ENCODE data around the gene EXOC3L4. TPM values are rescaled to one million over a fixed set of nuclear protein-coding genes. Genes with fewer than 3 reads are reported as not detected.

Gene EXOC3L4
- total and polyA plus RNA-seq, 4 donors: 24.0 to 77.8 (median 36.7) TPM

DNA sequence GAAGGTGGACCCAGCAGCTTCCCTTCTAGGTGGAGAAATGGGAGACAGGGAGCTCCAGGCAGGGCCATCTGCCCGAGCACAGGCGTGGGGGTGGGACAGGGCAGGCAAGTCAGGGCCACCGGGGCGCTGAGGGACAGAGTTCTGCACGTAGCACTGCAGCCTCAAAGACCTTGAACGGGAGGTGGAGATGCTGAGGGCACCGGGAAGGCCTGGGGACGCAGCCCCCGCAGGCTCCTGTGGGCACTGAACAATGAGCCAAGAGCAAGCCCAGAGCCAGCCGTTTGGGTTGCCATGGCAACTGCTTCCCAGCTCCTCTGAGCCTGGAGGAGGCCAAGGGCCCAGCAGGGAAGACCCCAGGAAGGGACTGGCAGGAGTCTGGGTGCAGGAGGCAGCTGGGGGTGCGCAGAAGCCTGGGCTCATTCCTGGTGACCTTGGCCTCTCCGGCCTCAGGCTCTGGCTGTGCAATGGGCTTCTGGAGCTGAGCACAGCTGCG, 7.1 kb upstream of the EXOC3L4 start:
- 80% methylated on average over 13 of the region's 13 CpGs for WGBS
- TF ChIP-seq SP1 (IDR thresholded peaks at IDR 0.05) (no peak), EGR1 (IDR thresholded peaks at IDR 0.05; ENCODE audit: low read depth in 2 of 2) (no peak), JUND (IDR thresholded peaks at IDR 0.05) (no peak), RXRA (IDR thresholded peaks at IDR 0.05) (no peak), FOXA2 (IDR thresholded peaks at IDR 0.05) (no peak), TAF1 (conservative IDR thresholded peaks at IDR 0.05) (no peak)
- H3K4me1 ChIP-seq (ENCODE audit: control insufficient read depth in 4 of 4, insufficient read depth in 4 of 4, low read length in 3 of 4): peaks cover 5 to 18% (median 10%) of the 10 kb centered on the region in 4 donors
- H3K27me3 ChIP-seq (ENCODE audit: control insufficient read depth in 4 of 4, insufficient read depth in 4 of 4, low read length in 3 of 4): no peaks in the 10 kb centered on the region
- DNase-seq (ENCODE audit: low spot score): no peak
- no peak overlapping the region for H3K27ac ChIP-seq (ENCODE audit: low read depth in 1 of 2, low read length in 2 of 2)
- H3K9ac ChIP-seq (ENCODE audit: low read depth in 1 of 2, low read length in 2 of 2): no peak overlapping the region
- no peaks in the 10 kb centered on the region for H3K36me3 ChIP-seq (ENCODE audit: control insufficient read depth in 4 of 4, insufficient read depth in 3 of 4, low read depth in 1 of 4, low read length in 3 of 4)
- H3K4me3 ChIP-seq (ENCODE audit: low read depth in 1 of 3, low read length in 3 of 3): no peak overlapping the region
- H3K9me3 ChIP-seq (ENCODE audit: control insufficient read depth in 4 of 4, low read length in 3 of 4): no peaks in the 10 kb centered on the region

DNA sequence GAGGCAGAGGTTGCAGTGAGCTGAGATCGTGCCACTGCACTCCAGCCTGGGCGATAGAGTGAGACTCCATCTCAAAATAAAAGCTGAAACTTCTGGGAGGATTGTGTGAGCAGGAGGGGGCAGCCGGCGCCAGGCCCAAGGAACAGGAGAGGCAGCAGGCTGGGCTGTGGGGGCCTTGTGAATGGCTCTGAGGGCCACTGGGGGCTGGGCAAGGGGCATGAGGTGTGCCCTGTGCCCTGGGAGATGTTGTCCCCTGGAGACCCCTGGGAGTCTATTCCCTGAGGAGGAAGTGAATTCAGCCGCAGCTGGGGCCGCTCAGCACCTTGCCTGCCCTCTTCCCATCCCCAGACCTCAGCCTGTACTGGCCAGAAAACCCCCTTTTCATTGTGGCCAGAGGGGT, 5.6 kb upstream of the EXOC3L4 start:
- 93% methylated on average over 6 of the region's 6 CpGs for WGBS
- Histone ChIP-seq H3K27me3 (ENCODE audit: control insufficient read depth in 4 of 4, insufficient read depth in 4 of 4, low read length in 3 of 4) (no peaks in the 10 kb centered on the region), H3K9me3 (ENCODE audit: control insufficient read depth in 4 of 4, low read length in 3 of 4) (no peaks in the 10 kb centered on the region), H3K27ac (ENCODE audit: low read depth in 1 of 2, low read length in 2 of 2) (no peak overlapping the region), H3K4me3 (ENCODE audit: low read depth in 1 of 3, low read length in 3 of 3) (no peak overlapping the region), H3K4me1 (ENCODE audit: control insufficient read depth in 4 of 4, insufficient read depth in 4 of 4, low read length in 3 of 4) (peaks cover 5 to 20% (median 10%) of the 10 kb centered on the region in 4 donors), H3K36me3 (ENCODE audit: control insufficient read depth in 4 of 4, insufficient read depth in 3 of 4, low read depth in 1 of 4, low read length in 3 of 4) (no peaks in the 10 kb centered on the region), H3K9ac (ENCODE audit: low read depth in 1 of 2, low read length in 2 of 2) (no peak overlapping the region)
- no peak for TF ChIP-seq HNF4A (conservative IDR thresholded peaks at IDR 0.05)
- DNase-seq (ENCODE audit: low spot score): no peak

DNA sequence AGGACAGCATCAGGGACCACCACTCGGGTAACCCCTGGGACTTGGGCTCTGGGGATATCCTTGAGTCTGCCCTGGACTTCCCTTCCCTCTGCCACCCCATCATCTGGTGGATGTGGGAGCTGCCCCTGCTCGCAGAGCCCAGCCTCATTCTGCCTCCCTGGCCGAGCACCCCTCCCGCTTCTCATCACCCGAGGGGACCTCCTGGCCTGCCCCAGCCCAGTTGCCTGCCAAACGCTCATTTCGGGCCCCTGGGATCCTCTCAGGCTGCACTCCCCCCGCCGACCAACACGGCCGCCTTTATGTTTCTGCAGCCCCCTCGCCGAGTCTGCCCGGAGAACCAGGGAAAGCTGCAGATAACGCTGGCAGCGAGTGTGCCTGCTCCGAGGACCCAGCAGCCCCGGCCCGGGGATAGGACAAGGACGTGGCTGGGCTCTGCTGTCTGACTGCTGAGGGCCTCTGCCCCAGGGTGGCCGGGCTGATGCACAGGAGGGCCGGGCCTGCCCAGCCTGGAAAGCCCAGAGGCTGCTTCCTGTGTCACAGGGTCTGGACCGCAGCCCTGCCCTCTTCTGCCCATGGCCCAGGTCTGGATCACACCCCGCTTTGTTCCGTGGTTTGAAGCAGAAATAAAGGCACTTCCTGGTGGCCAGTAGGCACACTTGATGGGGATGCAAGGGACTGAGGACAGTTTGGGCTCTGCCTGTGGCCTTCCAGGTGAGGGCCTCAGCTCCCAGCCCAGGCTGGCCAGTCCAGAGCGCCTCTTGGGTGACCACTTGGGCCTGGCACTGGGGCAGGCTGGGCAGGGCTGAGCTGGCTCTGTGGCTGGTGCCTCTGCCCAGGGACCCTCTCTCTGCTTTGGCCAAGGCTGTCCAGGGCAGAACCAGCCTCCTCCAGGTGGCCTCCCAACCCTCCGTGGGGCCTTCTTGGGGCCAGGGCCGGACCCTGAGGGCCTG, 4.9 kb upstream of the EXOC3L4 start:
- Histone ChIP-seq H3K27ac (ENCODE audit: low read depth in 1 of 2, low read length in 2 of 2) (no peak overlapping the region), H3K4me1 (ENCODE audit: control insufficient read depth in 4 of 4, insufficient read depth in 4 of 4, low read length in 3 of 4) (peaks cover 2 to 19% (median 11%) of the 10 kb centered on the region in 4 donors), H3K4me3 (ENCODE audit: low read depth in 1 of 3, low read length in 3 of 3) (no peak overlapping the region), H3K27me3 (ENCODE audit: control insufficient read depth in 4 of 4, insufficient read depth in 4 of 4, low read length in 3 of 4) (no peaks in the 10 kb centered on the region), H3K36me3 (ENCODE audit: control insufficient read depth in 4 of 4, insufficient read depth in 3 of 4, low read depth in 1 of 4, low read length in 3 of 4) (no peaks in the 10 kb centered on the region), H3K9ac (ENCODE audit: low read depth in 1 of 2, low read length in 2 of 2) (no peak overlapping the region), H3K9me3 (ENCODE audit: control insufficient read depth in 4 of 4, low read length in 3 of 4) (no peaks in the 10 kb centered on the region)
- no peak for DNase-seq (ENCODE audit: low spot score)
- no peak for TF ChIP-seq SP1 (IDR thresholded peaks at IDR 0.05)
- no peak for TF ChIP-seq RAD21 (IDR thresholded peaks at IDR 0.05)
- TF ChIP-seq GABPA (IDR thresholded peaks at IDR 0.05 in 1 of 2, conservative IDR thresholded peaks at IDR 0.05 in 1 of 2): no peak
- no peak for TF ChIP-seq RXRA (IDR thresholded peaks at IDR 0.05)
- TF ChIP-seq EGR1 (IDR thresholded peaks at IDR 0.05; ENCODE audit: low read depth in 2 of 2): no peak
- TF ChIP-seq, protein P1, sequence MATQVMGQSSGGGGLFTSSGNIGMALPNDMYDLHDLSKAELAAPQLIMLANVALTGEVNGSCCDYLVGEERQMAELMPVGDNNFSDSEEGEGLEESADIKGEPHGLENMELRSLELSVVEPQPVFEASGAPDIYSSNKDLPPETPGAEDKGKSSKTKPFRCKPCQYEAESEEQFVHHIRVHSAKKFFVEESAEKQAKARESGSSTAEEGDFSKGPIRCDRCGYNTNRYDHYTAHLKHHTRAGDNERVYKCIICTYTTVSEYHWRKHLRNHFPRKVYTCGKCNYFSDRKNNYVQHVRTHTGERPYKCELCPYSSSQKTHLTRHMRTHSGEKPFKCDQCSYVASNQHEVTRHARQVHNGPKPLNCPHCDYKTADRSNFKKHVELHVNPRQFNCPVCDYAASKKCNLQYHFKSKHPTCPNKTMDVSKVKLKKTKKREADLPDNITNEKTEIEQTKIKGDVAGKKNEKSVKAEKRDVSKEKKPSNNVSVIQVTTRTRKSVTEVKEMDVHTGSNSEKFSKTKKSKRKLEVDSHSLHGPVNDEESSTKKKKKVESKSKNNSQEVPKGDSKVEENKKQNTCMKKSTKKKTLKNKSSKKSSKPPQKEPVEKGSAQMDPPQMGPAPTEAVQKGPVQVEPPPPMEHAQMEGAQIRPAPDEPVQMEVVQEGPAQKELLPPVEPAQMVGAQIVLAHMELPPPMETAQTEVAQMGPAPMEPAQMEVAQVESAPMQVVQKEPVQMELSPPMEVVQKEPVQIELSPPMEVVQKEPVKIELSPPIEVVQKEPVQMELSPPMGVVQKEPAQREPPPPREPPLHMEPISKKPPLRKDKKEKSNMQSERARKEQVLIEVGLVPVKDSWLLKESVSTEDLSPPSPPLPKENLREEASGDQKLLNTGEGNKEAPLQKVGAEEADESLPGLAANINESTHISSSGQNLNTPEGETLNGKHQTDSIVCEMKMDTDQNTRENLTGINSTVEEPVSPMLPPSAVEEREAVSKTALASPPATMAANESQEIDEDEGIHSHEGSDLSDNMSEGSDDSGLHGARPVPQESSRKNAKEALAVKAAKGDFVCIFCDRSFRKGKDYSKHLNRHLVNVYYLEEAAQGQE (IDR thresholded peaks at IDR 0.05): no peak
- TF ChIP-seq HNF4G (IDR thresholded peaks at IDR 0.05): no peak
- 94% methylated on average over 28 of the region's 28 CpGs for WGBS

Data from liver (tissue), 9 donors.